Measurements from ENCODE around the gene ZNF511. TPM values are rescaled to one million over a fixed set of nuclear protein-coding genes. Genes with fewer than 3 reads are reported as not detected.

Gene ZNF511
- polyA plus RNA-seq, 1 donor from 2014 or later = 17.6 TPM

GRCh38 chr10:133310789-133311188, 2.1 kb downstream of the ZNF511 start:
- Histone ChIP-seq H3K36me3 (ENCODE audit: insufficient read depth, low read length) (no peaks in the 10 kb centered on the region), H3K9me3 (ENCODE audit: low read length) (no peaks in the 10 kb centered on the region), H3K79me2 (replicated peaks; ENCODE audit: insufficient read depth, low read length) (peaks cover 21% of the 10 kb centered on the region), H3K4me2 (ENCODE audit: low read length) (no peak overlapping the region), H3K4me3 (ENCODE audit: low read length) (no peak overlapping the region), H2AFZ (ENCODE audit: low read depth, low read length) (no peak overlapping the region), H3K27ac (ENCODE audit: low read length) (no peak overlapping the region), H3F3A (ENCODE audit: insufficient read depth, low read length, poor library complexity, severe bottlenecking) (no peaks in the 10 kb centered on the region), H3K9ac (ENCODE audit: low read length) (no peak overlapping the region), H4K20me1 (ENCODE audit: insufficient read depth) (no peaks in the 10 kb centered on the region), H3K9me2 (ENCODE audit: insufficient read depth, low read length) (no peaks in the 10 kb centered on the region), H3K27me3 (ENCODE audit: insufficient read depth, low read depth, low read length) (no peaks in the 10 kb centered on the region)
- TF ChIP-seq RAD21 (conservative IDR thresholded peaks at IDR 0.05) (no peak), EZH2 (IDR thresholded peaks at IDR 0.05; ENCODE audit: borderline replicate concordance, insufficient read depth, low read length, poor library complexity, severe bottlenecking) (no peak), SMC3 (conservative IDR thresholded peaks at IDR 0.05; ENCODE audit: poor library complexity) (no peak), REST (IDR thresholded peaks at IDR 0.05; ENCODE audit: borderline replicate concordance) (no peak), CTCF (IDR thresholded peaks at IDR 0.05; ENCODE audit: poor library complexity, severe bottlenecking) (no peak)

GRCh38 chr10:133311570-133311969, 2.9 kb downstream of the ZNF511 start:
- Histone ChIP-seq H3K9me2 (ENCODE audit: insufficient read depth, low read length) (no peaks in the 10 kb centered on the region), H4K20me1 (ENCODE audit: insufficient read depth) (no peaks in the 10 kb centered on the region), H3K4me2 (ENCODE audit: low read length) (no peak overlapping the region), H3F3A (ENCODE audit: insufficient read depth, low read length, poor library complexity, severe bottlenecking) (no peaks in the 10 kb centered on the region), H3K36me3 (ENCODE audit: insufficient read depth, low read length) (no peaks in the 10 kb centered on the region), H3K79me2 (replicated peaks; ENCODE audit: insufficient read depth, low read length) (peaks cover 15% of the 10 kb centered on the region), H3K9ac (ENCODE audit: low read length) (no peak overlapping the region), H3K27ac (ENCODE audit: low read length) (no peak overlapping the region), H2AFZ (ENCODE audit: low read depth, low read length) (no peak overlapping the region), H3K27me3 (ENCODE audit: insufficient read depth, low read depth, low read length) (no peaks in the 10 kb centered on the region), H3K4me3 (ENCODE audit: low read length) (no peak overlapping the region), H3K9me3 (ENCODE audit: low read length) (no peaks in the 10 kb centered on the region)
- TF ChIP-seq REST (IDR thresholded peaks at IDR 0.05; ENCODE audit: borderline replicate concordance) (no peak), MXI1 (conservative IDR thresholded peaks at IDR 0.05; ENCODE audit: poor library complexity, severe bottlenecking) (no peak), RAD21 (conservative IDR thresholded peaks at IDR 0.05) (no peak), TAF1 (IDR thresholded peaks at IDR 0.05; ENCODE audit: low read depth) (no peak), EP300 (conservative IDR thresholded peaks at IDR 0.05; ENCODE audit: poor library complexity, severe bottlenecking) (no peak), SMC3 (conservative IDR thresholded peaks at IDR 0.05; ENCODE audit: poor library complexity) (no peak), EZH2 (IDR thresholded peaks at IDR 0.05; ENCODE audit: borderline replicate concordance, insufficient read depth, low read length, poor library complexity, severe bottlenecking) (no peak), CTCF (IDR thresholded peaks at IDR 0.05; ENCODE audit: poor library complexity, severe bottlenecking) (no peak), POLR2AphosphoS5 (IDR thresholded peaks at IDR 0.05) (no peak)

Measured in neural cell (in vitro differentiated cells).